HG02610 (cell line): ENCODE measurements around the gene SLITRK6.
"Not testable (repeated sequence)": the region's sequence is repeated elsewhere in the genome, so short reads cannot be mapped to it uniquely, and the experiment has no call there.

Experiments
- ATAC-seq: cut with Tn5 transposase; IDR thresholded peaks from one replicate; pipeline ENCODE4 v1.9.1; 2021; ENCODE audit warnings: mild to moderate bottlenecking, moderate library complexity; ENCODE audit not compliant: unreplicated experiment

Gene SLITRK6, protein sequence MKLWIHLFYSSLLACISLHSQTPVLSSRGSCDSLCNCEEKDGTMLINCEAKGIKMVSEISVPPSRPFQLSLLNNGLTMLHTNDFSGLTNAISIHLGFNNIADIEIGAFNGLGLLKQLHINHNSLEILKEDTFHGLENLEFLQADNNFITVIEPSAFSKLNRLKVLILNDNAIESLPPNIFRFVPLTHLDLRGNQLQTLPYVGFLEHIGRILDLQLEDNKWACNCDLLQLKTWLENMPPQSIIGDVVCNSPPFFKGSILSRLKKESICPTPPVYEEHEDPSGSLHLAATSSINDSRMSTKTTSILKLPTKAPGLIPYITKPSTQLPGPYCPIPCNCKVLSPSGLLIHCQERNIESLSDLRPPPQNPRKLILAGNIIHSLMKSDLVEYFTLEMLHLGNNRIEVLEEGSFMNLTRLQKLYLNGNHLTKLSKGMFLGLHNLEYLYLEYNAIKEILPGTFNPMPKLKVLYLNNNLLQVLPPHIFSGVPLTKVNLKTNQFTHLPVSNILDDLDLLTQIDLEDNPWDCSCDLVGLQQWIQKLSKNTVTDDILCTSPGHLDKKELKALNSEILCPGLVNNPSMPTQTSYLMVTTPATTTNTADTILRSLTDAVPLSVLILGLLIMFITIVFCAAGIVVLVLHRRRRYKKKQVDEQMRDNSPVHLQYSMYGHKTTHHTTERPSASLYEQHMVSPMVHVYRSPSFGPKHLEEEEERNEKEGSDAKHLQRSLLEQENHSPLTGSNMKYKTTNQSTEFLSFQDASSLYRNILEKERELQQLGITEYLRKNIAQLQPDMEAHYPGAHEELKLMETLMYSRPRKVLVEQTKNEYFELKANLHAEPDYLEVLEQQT

DNA sequence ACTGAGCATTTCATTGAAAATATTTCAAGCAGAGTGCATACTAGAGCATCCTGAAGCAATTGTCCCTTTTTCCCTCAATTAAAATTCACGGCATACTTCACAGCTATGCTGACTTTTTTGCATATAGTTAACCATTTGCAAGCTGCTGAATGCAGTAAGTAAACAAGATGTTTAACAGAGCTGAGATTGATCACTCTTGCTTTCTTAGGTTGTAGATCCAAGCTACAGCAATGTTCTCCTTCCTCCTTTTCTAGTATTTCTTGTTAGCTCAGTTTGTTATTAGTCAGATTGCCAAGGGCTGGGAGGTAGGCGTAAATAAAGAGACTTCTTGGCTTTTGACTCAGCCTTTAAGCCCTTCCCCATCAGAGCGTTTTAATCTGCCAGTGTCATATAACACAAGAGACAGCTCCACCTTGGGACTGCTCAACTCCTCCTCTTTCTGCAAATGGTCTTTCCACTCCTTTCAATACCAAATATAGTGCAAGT, at the start of gene SLITRK6:
Gene SLITRK6, minus strand, starts transcription at position 323 of the 486 bp plus-strand sequence. CDS start 2,911 bp downstream, outside the sequence.
- no peak for ATAC-seq

DNA sequence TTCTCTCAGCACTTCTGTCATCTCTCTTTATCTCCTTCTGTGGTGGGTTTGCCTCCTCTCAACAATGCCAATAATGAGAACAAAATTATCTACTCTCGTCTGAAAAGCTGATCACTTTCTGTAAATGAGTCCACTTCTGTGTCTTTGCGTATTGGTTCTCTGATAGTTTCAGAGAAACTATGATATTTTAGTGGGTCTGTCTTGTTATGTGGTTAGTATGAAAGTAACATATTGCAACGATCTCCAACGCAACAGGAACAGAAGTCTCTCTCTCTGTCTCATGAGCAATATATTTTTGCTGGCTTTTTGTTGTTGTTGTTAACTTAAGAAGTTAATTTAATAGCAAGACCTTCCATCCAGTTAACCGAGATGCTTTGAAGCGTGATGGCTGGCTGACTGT, 47.8 kb upstream of the SLITRK6 start:
- ATAC-seq: no peak

DNA sequence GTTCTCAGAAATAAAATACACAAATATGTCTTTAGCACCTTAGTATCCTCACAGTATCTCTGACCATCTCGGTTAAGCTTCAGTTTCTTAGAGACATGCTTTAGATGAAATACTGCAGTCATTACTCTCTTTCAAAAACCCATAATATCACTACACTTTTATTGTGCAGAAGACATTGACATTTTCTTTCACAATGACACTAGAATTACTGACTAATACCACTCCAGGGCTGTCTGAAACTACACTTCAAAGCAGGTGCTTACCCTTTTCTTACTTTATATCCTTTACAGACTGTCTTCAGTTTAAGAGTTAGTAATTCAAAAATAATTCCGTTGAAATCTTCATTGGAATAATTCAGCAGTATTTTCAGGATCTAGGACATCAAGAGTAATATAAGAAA, 42.2 kb upstream of the SLITRK6 start:
- ATAC-seq: peak; percentile 58

DNA sequence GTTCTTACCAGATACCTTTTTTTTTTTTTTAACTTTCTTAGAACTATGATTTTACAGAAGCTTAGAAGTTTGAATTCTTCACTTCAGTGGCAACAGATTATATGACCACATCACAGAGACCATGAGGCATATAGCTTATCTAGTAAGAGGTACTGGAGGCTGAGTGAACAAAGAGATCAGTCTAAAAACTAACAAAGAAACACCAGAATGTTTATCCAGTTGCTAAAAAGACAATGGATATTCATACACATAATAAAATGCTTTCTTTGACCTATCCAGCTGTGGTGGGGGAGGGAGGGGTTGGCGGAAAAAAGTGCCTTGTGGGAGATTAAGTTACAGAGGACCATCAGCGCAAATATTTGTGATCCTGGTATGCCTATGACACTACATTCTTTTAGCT, 34.7 kb upstream of the SLITRK6 start:
- no peak for ATAC-seq

DNA sequence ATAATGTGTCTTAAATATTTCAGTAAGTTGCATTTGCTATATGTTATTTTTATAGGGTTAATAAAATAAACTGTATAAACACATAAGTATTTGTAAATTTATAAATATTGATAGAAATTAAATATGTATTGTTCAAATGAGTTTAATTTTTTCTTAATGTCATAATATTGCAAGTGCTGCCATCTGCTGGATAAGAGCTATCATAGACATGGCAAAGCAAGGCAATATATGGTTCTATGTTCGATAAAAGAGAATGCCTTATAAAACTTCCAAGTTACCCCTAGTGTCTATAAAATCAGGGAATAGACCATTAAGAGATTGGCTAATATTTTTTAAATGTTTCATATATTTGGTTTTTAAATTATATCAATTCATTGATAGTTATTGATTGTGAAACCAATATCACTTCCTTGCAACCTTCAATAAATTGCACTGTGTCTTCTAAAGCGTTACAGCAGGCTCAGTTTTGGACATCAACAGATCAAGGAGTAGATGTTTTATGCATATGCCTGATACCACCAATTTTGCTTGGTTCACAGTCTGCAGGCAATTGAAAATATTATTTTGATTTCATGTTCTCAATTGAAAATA, 29.0 kb upstream of the SLITRK6 start:
- peak; percentile 51 for ATAC-seq

DNA sequence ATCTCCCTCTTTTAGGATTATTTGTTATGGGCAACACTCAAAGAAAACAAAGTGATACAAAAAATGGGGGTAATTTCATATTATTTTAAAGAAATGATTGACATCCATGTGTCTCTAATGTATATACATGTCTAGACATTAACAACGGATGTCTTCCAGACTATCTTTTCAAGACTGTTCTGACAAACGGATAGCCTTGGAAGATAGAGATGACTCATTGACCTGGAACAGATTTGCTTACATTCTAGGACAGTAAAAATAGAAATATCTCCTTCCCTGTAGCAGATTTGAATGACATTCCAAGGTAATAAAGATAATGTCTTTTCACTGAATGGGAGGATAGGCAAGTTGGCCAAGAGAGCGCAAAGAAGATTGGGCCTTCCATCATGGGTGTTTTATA, 26.2 kb upstream of the SLITRK6 start:
- no peak for ATAC-seq

DNA sequence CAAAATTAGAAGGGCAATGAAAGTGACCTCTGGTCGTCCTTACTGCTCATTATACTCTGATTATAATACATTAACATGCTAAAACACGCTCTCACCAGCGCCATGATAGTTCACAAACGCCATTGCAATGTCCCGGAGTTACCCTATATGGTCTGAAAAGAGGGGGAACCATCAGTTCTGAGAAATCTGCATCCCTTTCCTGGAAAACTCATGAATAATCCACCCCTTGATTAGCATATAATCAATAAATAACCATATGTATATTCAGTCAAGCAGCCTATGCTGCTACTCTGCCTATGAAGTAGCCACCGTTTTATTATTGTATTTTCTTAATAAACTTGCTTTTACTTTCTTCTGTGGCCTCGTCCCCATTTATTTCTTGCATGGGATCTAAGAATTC, 24.6 kb upstream of the SLITRK6 start:
- ATAC-seq: no peak

DNA sequence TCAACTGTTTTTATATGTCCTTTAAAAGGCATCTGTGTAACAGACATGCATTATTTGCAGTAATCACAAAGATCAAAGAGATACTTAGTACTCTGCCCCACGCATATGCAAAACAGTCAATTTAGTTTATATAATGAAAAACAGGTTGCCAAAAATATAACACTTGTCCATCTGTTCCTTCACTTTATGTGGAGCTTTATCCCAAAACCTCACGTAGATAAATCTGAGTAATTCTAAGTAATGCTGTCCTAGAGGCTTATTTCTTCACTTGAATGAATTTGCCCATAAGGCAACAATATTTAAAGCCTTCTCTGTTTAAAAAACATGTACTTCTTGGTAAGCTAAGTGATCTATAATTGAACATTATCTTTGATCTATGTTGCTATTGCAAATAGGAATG, 20.3 kb upstream of the SLITRK6 start:
- no peak for ATAC-seq

DNA sequence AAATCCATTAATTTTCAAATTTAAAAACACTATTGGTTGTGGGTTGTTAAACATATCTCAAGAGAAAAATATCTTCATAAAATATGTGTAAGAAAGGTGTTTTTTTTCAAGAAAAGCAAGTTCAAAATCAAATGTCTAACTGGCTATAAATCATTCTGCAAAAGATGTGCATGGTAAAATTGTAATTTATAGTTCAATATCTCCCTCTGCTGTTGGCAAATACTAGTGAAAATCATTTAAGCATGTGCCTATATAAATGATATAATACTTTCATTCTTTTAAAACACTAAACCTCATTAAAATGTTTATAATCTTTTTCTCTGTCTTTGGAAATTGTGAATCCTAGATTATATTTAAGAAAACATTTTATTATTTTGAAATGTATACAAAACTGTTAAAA, 17.2 kb upstream of the SLITRK6 start:
- no peak for ATAC-seq

DNA sequence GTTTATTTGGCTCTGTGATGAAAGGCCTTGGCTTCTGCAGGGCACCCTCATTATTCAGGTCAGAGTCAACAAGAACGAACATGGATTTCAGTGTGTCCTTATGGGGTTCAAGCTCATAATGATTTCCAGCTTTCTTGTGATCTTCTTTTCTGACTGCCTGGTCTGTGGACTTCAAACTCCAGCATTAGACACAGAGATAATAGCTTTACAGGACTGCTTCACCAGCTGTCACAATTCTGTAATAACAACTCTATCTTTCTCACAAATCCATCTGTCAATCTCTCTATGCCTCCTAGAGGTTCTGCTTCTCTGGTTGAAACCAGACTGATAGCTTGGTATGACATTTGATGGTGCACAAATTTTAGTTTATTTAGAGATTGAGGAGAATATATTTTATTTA, 13.1 kb upstream of the SLITRK6 start:
- ATAC-seq: no peak

DNA sequence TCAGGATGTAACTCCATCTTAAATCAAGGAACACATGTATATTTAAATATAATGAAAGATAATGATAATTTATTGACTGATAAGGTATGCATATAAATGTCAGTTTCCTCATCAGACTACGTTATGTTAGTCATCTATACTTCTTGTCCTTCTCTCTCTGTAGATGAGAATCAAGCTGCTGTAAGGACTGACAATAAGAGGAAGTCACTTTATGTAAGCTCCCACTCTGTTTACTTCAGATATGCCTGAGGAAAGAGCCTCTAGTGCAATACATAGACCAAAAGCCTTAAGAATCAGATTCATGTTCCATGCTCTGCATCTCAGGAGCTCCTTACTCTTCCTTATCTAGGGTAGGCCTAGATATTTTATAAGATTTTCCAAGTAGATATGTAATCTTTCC, 9.6 kb upstream of the SLITRK6 start:
- ATAC-seq: no peak

DNA sequence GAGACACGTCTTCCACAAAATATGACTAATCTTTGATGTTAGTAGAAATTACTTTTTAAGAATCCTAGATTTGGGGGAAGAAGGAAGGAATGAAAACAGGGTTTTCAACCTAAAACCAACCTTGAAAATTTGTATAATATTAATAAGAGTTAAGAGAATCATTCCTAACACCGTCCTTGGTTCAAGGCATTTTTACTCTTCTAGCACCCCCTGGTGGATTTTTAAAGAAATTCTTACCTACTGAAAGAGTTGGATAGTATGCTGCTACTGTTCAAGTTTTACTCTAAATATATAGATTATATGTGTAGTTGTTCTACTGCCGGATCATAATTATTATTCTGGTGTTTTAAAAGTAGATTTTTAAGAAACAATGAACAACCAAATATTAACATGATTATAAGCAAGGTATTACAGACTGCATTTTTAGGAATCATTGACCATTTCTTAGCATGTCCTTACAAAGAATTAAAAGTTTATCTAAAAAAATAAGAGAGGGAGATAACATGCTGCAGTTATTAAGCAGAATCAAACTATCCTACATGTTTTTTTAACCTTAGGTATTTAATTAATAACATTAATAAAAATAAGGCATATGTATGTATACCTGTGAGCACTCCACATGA, 7.4 kb upstream of the SLITRK6 start:
- ATAC-seq: peak; percentile 77

DNA sequence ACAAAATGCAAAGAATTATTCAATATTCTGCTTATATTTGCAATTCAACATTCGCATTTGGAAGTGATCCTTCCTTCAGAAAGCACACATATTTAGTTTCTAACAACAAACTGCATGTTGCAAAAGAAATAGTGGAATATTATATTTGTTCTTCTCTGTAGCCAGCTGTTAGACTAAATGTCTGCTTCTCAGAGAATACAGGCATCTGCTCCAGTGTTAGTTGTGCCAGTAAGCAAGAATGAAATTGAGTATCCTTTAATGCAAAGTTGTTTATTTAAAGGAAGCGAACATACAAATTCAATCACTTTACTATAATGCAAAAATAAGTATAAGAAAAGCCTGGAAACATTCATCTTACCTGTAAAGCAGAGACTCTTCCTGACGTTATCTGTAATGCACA, 663 bp downstream of the SLITRK6 start:
- ATAC-seq: no peak

DNA sequence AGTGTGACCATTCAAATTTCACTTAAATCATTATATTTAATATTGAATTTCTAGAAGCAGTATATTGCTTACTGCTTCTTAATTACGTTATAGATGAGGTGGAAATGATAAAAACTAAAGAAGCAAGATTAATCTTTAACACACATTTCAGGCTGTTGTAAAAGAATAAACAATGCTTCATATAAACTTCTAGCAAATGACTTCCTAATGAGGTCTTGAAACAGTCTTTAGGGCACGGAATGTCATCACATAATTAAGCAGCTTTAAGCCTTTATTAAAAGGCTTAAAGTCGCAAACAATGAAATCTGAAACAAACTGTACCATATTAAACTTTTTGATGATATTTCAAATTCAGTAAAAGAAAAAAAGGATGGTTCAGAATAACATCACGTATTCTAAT, 1.9 kb downstream of the SLITRK6 start:
- ATAC-seq: no peak

DNA sequence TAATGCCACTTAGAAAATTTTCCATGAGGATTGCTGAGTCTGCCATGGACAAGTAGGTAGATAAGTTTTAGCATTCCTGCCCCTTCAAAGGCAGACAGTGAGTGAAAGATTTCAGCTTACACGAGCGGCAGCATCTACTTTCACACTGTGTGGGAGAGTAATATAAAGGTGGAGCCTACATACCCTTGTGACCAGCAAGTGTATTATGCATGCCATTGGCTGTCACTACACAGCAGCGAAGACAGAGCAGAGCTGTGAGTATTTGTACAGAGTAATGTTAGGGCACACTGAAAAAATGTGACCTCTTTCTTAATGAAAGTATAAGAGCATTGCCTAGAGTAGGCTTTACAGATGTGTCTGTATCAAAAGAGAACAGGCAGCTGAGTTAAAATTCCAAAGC, 14.0 kb downstream of the SLITRK6 start:
- no peak for ATAC-seq

DNA sequence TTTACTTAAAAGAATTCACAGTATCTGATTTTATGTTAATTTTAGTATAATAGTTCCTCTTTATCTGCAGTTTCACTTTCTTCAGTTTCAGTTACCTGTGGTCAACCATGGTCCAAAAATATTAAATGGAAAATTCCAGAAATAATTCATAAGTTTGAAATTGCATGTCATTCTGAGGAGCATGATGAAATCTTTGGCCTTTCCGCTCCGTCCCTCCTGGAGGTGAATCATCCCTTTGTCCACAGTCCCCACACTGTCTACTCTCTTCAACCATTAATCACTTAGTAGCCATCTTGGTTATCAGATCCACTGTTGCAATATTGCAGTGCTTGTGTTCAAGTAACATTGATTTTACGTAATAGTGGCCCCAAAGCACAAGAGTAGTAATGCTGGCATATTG, 26.9 kb downstream of the SLITRK6 start:
- ATAC-seq: peak; percentile 51

DNA sequence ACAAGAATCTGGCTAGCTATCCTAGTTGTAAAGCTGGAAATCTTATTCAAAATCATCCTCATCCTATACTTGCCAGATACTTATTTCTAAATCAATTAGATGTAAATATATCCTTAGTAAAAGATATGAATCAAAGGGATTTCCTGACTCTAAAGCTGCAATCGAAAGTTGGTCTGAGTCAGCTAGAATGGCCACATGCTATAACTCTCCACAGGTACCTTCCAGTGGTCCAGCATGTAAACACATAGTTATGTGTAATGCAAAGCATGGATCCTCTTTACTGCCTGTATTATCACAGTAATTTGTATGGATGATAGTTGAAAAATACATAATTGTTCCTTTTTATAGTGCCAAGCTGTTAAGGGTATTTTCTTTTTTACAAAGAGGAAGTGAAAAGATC, 27.4 kb downstream of the SLITRK6 start:
- ATAC-seq: peak; percentile 58

DNA sequence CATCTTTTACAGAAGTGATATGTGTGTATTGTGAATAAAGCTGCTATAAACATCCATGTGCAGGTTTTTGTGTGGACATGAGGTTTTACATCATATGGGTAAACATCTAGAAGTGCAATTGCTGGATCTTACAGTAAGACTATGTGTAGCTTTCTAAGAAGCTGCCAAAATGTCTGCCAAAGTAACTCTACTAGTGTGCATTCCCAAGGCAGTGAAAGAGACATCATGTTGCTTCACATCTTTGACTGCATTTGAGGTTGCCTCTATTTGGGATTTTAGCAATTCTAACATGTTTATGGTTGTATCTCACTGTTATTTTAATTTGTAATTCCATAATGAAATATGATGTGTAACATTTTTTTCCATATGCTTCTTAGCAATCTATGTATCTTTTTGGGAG, 30.3 kb downstream of the SLITRK6 start:
- ATAC-seq: no peak

DNA sequence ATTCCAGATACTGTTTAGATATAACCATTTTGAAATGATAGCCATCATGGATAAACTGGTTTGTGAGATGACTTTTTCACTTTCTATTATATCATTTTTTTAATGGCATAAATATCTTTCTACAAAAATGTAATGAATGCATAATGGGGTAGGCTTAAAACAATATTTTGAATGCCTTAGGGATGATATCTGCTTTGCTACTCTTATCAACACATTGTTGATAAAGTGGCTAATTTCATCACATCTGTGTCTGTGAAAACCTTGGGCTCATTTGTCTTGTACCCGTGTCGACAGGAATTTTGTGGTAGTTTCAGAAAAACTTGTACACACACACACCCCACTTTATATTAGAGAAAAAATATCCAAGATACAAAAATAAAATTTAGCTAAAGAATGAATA, 44.1 kb downstream of the SLITRK6 start:
- ATAC-seq: no peak

DNA sequence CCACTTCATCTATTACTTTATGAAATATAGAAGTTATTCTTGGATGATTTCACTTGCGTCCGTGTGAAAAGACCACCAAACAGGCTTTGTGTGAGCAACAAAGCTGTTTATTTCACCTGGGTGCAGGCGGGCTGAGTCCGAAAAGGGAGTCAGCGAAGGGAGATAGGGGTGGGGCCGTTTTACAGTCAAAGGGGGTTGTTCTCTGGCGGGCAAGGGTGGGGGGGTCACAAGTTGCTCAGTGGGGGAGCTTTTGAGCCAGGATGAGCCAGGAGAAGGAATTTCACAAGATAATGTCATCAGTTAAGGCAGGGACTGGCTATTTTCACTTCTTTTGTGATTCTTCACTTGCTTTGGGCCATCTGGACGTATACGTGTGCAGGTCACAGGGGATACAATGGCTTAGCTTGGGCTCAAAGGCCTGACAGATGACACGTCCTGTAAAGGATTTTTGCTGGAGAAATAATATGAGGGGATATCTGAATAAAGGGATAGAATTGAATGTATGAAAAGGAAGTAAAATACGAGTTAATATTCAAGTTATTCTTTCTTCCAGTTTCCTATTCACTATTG, 55.9 kb downstream of the SLITRK6 start:
- ATAC-seq: not testable (repeated sequence)
